NCI-H146 treated with DMSO at 0.1 percent for 48 hours (cell line): Measurements from ENCODE around the gene LDLRAD2.

Source experiments
- DNase-seq: peaks from one replicate; lab custom pipeline; 2025; ENCODE audit not compliant: unreplicated experiment; lab: John Stamatoyannopoulos, UW

LDLRAD2 gene

DNA sequence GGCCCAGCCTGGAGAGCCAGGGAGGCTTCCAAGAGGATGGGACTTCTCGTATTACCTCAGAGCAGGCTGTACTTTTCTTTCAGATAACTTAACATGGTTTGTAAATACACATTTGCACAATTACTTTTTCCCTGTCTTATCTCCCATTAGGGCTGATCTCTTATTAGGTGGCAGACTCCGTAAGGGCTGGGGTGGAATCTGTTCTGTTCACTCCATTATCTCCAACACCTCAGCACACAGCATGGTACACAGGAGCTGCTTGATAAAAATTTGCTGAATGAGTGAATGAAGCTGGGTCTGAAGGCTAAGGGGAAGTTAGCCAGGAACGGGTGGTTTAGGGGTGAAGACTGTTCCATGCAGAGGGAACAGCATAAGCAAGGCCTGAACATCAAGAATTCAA, 48.9 kb downstream of the LDLRAD2 start:
- no peak for DNase-seq

DNA sequence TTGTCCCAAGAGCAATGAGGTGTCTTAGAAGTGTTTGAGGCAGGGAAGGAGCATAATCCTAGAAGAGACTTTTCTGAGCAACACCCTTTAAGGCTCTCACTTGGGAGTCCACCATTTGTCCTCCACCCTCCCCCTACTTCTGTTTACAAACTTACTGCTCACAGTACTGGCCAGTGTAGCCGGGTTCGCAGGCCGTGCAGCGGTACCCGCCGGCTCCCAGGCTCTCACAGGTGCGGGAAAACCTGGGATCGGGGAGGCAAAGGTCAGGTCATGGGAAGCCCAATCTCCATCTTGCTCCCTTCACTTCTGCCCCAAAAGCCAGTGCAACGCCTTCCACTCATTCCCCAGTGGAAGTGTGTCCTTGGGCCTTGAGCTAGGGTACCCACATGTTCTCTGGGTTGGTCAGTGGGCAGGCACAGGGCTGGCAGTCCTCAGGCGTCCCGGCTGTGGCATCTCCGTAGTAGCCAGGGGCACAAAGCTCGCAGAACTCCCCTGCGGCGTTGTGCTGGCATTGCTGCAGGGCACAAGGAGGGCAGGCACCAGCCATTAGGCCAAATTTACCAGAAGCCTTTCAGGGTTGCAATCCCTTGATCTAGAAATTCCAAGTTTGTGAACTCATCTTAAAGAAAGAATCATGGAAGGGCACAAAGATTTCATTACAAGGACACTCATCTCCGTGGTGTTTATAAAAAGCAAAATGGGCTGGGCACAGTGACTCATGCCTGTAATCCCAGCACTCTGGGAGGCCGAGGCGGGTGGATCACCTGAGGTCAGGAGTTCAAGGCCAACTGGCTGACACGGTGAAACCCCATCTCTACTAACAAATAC, 49.8 kb downstream of the LDLRAD2 start:
- no peak for DNase-seq

DNA sequence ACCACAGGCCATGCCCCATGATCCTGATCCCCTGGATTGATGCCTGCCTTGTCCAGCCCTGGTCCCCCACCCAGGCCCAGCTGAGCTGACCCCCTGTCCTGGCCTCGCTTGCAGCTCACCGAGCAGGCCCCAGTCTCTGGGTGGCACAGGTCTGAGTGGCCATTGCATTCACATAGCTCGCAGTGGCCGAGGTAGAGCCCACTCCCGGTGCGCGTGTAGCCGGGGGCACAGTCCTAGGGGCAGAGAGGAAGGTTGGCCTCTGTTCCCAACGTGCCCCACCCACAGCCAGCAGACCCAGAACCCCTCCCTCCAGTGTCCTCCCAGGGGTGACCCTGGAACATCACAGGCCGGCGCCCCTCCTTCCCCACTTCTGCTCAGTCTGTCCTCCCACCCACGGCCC, 51.9 kb downstream of the LDLRAD2 start:
- DNase-seq: no peak

DNA sequence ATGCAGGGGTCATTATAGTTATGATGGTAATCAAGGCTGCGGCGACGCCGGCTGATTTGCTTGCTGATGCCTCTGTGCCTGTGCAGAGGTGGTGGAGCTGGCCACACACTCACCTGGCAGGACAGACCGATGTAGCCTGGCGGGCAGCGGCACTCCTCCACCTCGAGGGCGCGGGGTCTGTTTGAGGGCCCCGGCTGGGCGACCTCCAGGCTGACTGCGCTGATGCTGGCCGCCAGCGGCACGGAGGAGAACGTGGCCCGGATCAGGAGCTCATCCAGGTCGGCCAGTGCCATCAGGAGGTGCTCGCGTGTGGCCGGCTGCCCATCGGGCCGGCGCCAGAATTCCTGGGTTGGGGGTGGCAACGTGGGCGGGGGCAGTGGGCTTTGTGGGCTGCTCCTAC, 52.7 kb downstream of the LDLRAD2 start:
- no peak for DNase-seq

DNA sequence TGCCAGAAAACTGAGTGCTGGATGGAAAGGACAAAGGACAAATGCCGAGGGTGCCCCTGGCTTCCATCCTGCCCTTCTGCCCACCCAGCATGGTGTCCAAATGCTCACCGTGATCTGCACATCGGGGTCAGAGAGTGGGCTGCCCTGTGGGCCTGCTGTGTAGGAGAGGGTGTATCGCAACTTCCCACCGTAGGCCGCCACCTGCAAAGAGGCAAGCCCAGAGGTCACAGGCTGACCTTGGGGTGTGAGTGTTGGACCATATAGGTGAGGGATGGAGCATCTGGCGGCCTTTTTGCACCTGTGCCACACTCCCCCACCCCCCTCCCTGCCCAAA, 53.5 kb downstream of the LDLRAD2 start:
- DNase-seq: no peak

DNA sequence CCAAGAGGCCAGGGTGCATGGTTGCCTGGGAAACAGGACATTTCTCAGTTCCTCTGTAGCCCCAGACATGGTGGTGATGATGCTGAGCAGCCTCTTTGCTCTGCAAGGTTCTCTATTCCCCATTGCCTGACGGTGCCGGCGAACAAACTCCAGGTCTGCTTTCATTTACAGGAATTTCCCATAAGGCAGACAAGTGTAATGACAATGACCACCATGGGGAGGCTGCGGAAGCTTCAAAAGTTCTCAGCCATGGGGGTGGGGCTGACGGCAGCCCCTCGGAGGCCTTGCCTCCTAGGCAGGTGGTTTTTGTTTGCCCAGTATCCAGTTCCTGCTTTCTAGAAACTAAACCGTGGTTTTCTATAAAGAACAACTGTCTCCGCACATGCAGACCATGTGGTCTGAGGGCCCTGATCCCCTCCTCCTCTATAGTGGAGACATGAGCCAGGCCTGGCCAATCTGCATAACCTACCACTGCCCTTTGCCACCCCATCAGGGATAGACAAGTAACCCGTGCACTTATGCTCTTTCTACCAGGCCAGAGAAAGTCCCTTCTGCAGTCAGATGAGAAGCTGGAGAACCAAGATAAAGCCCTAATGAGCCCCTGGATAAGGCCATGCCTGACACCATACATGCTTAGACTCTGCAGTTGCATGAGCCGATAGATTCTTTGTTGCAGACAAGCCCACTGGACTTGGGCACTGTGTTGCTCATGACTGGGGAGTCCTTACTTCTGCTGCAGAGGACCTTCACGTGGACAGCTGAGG, 54.1 kb downstream of the LDLRAD2 start:
- DNase-seq: no peak

DNA sequence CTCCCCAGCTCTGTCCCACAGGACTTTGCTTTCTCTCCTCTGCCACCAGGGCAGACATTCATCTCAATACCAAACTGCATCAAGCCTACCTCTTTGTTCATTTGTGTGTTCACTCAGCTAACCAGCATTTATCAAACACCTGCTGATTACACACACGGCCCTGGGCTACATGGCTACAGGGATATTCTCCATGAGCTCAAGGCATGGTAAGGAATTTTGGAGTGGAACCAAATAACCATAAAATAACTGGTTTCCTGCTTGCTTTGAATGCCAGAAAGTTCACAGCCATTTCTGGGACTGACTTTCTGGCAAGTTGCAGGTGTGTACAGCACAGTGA, 54.6 kb downstream of the LDLRAD2 start:
- no peak for DNase-seq

DNA sequence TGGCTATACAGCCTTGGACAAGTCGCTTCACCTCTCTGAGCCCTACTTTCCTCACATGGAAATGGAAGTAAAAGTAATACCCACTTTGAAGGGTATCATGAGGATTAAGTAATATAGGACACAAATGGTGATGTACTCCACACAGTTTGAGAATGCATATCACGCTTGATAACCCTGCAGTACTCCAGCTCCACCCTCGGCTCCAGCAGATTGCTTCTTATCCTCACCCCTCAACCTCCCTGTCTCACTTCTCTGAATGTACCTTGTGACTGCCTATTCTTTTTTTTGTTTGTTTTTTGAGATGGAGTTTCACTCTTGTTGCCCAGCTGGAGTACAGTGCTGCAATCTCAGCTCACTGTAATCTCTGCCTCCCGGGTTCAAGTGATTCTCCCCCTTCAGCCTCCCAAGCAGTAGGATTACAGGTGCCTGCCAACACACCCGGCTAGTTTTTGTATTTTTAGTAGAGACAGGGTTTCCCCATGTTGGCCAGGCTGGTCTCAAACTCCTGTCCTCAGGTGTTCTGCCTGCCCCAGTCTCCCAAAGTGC, 55.5 kb downstream of the LDLRAD2 start:
- no peak for DNase-seq

DNA sequence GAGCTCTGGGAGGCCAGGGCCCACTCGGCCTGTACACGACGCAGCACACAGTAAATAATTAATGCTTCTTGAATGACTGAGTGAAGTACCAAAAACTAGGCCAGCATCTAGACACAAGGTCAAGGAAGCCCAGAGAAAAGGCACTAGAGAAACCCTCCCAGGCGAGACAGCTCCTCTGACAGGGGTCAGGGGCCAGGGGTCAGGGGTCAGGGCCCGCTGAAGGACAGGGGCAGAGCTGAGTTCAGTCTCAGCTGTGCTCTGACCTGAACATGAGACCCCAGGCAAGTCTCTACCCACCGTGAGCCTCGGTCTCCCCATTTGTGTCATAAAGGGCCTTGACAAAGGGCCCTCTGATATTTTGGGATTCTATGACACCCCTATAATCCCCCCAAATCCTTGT, 56.4 kb downstream of the LDLRAD2 start:
- no peak for DNase-seq

DNA sequence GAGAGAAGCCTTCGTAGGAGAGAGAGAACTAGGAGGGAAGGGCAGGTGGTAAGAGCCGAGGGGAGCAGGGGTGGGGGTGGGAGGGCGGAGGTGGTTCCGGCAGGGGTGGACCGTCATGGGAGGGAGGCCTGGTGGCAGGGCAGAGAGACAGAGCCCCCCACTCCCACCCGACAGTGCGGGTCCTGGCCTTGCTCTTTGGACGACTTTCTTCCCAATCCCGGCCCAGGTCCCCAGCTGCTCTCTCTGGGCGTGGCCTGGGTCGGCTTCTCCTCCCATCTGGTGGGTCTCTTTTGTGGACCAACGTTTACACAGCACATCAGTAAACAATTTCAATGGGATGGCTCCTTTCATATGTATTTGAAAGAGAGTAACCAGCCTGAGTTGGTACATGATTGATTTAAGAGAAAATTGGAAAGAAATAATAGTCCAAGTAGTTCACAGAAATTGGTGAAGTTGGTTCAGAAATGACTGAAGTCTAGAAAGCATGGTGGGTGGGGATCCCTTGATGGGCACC, 56.9 kb downstream of the LDLRAD2 start:
- peak; percentile 23 for DNase-seq

DNA sequence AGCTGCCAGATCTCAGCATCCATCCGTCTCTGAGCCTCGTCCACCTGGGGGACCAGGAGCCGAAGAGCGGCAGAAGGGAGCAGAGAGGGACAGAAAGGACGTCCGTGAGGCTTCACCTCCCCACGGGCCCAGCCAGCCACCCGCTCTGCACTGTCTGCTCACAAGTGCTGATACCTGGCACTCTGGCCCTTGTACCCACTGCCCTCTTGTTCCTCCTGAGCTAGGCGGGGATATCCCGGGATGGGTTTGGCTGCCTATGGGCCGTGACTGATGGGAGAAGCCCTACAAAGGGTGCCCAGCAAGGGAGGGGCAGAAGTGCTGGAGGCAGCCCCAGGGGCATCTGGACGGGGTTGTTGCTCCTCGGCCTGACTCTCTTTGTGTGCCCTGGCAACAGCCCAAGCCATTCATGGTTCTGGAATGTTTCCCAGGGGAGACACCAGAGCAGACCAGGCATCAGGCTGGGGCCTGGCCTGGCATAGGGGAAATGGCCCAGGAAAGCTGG, 57.6 kb downstream of the LDLRAD2 start:
- no peak for DNase-seq

DNA sequence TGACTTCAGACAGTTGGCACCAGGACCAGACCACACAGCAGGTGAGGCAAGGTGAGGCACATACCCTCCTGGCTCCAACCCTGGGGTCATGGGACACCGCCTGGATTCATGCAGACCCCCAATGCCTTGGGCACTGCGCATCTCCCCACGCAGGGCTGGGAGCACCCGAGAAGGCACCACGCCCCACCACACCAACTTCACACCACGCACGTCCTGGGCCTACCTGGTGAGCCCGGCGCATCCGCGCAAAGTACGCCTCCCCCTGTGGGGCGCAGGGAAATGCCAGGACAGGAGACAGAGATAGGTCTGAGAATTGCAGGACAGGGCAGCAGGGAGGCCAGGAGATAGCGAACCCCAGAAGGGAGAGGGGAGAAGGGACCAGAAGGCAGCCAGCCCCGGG, 58.5 kb downstream of the LDLRAD2 start:
- no peak for DNase-seq

DNA sequence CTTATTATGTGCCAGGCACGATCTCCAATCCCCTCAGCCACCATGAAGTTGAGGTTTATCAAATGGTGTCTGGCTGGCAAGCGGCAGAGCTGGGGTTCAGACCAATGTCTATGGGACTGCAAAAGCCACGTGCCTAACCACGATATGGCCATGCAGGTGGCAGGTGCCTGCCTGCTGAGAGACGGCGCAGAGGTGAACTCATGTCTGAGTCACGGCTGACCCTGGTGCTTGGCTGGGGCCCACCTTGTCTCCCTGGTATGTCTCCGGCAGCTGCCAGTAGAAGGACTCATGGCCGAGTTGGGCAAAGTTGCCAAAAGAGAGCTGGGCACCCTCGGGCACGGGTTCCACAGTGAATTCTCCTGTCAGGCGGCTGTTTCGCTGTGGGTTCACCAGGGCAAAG, 59.9 kb downstream of the LDLRAD2 start:
- no peak for DNase-seq

DNA sequence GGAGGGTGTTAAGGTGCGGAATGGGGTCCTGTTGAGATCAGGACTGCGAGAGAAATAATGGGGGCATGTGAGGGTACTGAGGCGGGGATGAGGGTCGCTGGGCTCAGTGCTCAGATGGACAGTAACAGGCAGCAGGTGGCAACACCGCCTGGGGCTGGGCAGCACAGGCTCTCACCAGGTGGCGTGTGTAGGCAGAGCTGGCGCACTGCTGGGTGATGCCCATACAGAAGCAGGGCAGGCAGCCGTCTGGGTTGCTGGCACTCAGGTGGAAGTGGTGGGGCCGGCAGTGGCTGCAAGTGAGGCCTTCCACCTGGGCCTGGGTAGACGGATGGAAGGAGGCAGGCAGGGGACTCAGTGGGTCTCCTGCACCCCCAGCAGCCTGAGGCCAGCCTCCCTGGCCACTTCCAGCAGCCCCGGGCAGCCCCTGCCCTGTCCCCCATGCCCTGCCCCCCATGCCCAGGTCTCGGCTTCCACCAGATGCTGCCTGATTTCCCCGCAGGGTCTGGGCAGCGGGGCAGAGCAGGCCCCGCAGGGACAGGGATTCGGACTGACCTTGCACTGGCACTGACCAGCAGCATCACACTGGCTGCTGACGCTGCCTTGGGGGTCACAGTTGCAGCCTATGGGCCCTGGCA, 60.5 kb downstream of the LDLRAD2 start:
- no peak for DNase-seq

DNA sequence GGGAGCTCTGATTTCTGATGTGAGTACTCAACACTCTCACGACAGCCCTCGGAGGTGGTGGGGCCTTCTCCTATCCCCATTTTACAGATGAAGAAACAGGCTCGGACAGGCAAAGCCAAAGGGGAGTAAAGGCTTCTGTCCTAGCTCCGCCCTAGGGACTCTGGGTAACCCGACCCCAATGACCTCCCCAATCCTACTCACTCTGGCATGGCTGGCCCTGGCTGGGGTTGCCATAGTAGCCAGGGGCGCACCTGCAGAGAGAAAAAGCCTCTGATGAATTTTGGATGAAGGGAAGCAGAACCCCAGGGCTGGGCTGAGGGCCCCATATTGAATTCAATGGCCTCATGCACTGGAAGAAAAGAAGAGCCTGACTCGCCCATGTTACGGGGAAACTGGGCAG, 61.1 kb downstream of the LDLRAD2 start:
- no peak for DNase-seq

DNA sequence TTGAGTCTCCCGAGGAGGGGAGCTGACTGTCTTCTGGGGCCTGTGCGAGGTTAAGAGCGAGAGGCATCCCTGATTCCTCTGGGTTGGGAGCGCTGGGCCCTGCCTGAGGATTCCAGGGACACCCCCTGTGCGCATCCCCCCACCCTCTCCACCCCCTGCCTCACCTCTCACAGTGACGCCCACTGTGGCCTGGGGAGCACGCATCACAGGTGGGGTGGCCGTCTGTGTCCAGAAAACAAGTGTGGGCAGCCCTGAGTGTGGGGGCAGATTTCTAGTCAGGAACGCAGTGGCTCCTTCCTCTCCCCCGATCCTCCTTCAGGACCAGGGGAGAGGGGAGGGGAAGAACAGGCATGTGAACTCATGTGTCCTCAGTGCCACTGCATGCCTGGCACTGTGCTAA, 61.7 kb downstream of the LDLRAD2 start:
- no peak for DNase-seq

DNA sequence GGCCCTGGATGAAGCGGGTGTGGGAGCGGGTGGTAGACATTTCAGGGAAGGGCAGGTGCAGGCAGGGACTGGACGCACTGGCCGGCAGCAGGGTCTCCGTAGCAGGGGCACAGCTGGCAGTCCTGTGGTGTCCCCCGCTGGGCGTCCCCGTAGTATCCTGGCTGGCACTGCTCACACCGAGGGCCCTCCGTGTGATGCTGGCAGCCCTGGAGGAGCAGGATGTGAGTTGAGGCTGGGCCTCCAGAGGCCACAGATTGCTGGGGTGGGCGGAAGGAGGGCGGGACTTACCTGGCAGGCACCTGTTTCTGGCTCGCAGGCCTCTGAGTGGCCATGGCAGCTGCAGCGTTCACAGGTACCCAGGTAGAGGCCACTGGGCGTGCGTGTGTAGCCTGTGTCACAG, 62.3 kb downstream of the LDLRAD2 start:
- DNase-seq: no peak
